HUES48 (cell line): ENCODE results near the gene RAB3C.

Source experiments
- H3K27ac ChIP-seq: one replicate; pipeline ENCODE4 v1.7.0; 2013; ENCODE audit warnings: low read depth, low read length, inconsistent platforms
- H3K27me3 ChIP-seq: 2 replicates; pipeline ENCODE4 v1.6.1; 2013; ENCODE audit warnings: mild to moderate bottlenecking, low read length; ENCODE audit not compliant: control insufficient read depth, insufficient read depth
- H3K36me3 ChIP-seq: 2 replicates; pipeline ENCODE4 v1.6.1; 2013; ENCODE audit warnings: low read length; ENCODE audit not compliant: control insufficient read depth, insufficient read depth
- H3K4me1 ChIP-seq: 2 replicates; pipeline ENCODE4 v1.6.1; 2013; ENCODE audit warnings: mild to moderate bottlenecking, low read length; ENCODE audit not compliant: control insufficient read depth, insufficient read depth
- H3K4me3 ChIP-seq: 2 replicates; pipeline ENCODE4 v1.5.1; 2013; ENCODE audit warnings: mild to moderate bottlenecking, low read depth, low read length
- H3K9ac ChIP-seq: 2 replicates; pipeline ENCODE4 v1.6.1; 2013; ENCODE audit warnings: mild to moderate bottlenecking, low read depth, low read length, moderate library complexity
- H3K9me3 ChIP-seq: 2 replicates; pipeline ENCODE4 v1.6.1; 2013; ENCODE audit warnings: low read length; ENCODE audit not compliant: control insufficient read depth, insufficient read depth

Gene RAB3C

DNA sequence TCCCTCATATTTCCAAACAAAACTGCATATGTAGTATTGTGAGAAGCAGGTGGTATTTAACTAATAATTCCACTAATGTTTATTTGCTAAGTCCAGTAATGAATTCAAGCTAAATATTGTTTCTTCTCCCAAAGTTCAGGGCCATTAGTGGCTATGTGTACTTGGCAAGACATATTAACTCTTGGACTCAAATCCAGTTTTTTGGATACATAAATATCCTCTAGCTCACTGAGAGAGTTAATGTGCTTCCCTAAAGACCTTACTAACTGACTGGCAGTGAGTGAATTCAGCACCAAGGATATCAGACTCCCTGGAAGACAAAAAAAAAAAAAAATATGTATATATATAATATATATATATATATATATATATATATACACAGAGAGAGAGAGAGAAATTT lies 214.1 kb downstream of the RAB3C start:
- Histone ChIP-seq H3K27me3 (no peaks in the 10 kb centered on the region), H3K9me3 (no peaks in the 10 kb centered on the region), H3K4me3 (no peak overlapping the region), H3K36me3 (no peaks in the 10 kb centered on the region), H3K9ac (no peak overlapping the region), H3K27ac (no peak overlapping the region), H3K4me1 (peaks cover 14% of the 10 kb centered on the region; the same call in 1 of the 2 replicates)

DNA sequence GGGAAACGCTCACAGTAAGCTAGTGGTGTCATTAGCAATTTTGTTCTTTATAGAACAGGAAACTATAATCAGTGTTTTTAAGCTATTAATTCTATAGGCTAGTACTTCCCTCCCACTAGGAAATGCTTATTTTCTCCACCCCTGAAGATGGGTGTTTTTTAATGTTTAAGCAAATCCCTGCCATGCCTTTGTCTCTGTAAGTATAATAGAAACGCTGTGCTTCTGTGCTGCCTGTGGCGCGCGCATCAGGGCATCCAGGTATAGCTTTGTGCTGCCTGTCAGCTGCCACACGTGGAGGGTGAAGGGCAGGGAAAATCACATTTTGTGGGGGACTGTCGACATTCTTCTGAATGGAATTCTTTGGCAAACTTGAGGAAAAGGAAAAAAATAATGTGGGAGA lies 217.5 kb downstream of the RAB3C start:
- Histone ChIP-seq H3K9ac (no peak overlapping the region), H3K4me1 (peaks cover 9% of the 10 kb centered on the region; the same call in 1 of the 2 replicates), H3K36me3 (no peaks in the 10 kb centered on the region), H3K27me3 (no peaks in the 10 kb centered on the region), H3K4me3 (no peak overlapping the region), H3K9me3 (no peaks in the 10 kb centered on the region), H3K27ac (no peak overlapping the region)

DNA sequence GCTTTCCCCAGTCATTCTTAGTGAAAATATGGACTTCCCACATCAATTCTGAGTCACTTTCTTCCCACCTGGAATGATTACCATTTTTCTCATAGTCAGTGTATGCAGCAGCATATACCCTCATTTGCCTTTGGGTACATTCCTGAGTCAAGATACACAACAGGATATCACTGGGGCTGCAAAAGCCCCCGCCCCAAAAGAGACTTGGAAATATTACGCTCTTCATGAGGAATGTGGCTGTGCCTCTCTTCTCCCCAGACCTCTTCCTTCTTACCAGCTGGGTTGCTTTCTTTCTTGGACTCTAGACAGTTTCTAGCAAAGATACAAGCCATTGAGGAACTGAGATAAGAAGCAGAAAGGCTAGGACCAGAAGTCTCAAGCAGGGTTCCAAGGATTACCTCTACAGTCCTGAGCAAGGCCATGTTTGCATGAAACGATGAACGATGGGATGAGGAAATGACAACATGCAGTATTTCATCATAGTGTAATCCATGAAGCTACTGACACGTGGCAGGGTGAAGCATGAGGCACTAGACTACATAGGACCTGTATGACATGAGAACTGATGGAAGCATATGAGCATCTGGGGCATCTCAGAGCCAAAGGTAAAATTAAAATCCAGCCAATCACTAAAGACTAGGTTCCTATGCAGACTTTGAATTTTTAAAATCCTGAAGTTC lies 218.1 kb downstream of the RAB3C start:
- Histone ChIP-seq H3K4me3 (no peak overlapping the region), H3K27ac (no peak overlapping the region), H3K4me1 (peaks cover 9% of the 10 kb centered on the region; the same call in 1 of the 2 replicates), H3K36me3 (no peaks in the 10 kb centered on the region), H3K9ac (no peak overlapping the region), H3K27me3 (no peaks in the 10 kb centered on the region), H3K9me3 (no peaks in the 10 kb centered on the region)

DNA sequence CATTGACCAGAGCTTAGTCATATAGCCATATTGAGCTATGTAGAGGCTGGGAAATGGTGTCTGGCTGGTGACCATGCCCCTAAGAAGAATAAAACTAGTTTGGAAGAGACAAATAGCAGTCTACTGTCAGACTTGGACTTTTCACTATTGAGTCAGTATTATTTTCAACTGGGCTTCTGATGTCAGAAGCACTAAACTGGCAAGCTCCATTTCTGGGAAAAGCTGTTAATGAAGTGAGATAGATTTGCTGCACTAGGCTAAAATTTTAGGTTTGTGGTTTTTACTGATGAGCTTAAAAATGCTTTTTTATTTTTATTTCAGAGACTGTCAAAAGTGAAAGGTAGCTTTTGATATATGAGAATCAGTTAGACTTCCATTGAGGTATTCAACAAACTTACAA lies 220.2 kb downstream of the RAB3C start:
- H3K9me3 ChIP-seq = no peaks in the 10 kb centered on the region
- no peak overlapping the region for H3K9ac ChIP-seq
- no peak overlapping the region for H3K27ac ChIP-seq
- no peaks in the 10 kb centered on the region for H3K27me3 ChIP-seq
- no peak overlapping the region for H3K4me3 ChIP-seq
- H3K36me3 ChIP-seq = no peaks in the 10 kb centered on the region
- H3K4me1 ChIP-seq = peaks cover 9% of the 10 kb centered on the region; the same call in 1 of the 2 replicates

DNA sequence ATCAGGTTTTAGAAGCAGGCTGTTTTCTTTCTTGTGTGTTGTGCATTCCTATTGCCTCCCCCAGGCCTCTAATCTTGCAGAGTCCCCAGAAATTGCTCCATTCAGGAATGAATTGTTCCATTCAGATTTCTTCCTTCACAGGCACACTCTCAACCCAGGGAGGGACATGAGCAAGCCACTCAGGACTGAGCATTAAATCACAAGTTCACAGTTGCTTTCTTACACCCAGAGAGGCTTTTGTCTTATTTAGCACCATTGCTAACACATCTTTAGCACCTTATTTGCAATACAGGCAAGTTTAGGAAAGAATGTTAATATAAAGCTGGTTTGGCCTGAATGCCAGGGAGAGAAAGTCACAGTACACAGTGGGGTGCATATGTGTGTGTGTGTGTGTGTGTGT lies 221.4 kb downstream of the RAB3C start:
- H3K9ac ChIP-seq = no peak overlapping the region
- no peaks in the 10 kb centered on the region for H3K27me3 ChIP-seq
- H3K27ac ChIP-seq = no peak overlapping the region
- H3K4me1 ChIP-seq = peaks cover 9% of the 10 kb centered on the region; the same call in 1 of the 2 replicates
- H3K36me3 ChIP-seq = no peaks in the 10 kb centered on the region
- no peaks in the 10 kb centered on the region for H3K9me3 ChIP-seq
- H3K4me3 ChIP-seq = no peak overlapping the region

DNA sequence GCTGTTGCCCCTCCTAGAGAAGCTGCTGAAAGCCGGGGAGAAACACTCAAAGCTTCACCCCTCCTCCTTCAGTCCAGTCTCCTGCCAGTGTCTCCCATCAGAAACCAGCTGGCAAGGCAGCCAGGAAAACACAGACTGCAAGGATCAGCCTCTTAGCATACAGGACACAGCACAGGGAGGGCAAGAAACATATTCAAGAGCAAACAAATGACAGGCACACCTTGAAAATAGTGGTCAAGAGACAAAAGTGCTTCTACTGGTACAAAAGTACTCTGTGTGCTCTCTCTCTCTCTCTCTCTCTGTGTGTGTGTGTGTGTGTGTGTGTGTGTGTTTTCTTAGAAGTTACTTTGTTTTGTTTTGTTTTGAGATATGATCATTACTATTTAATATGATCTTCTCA lies 227.2 kb downstream of the RAB3C start:
- Histone ChIP-seq H3K27me3 (no peaks in the 10 kb centered on the region), H3K4me3 (no peak overlapping the region), H3K27ac (no peak overlapping the region), H3K9ac (no peak overlapping the region), H3K36me3 (no peaks in the 10 kb centered on the region), H3K4me1 (no peaks in the 10 kb centered on the region), H3K9me3 (no peaks in the 10 kb centered on the region)

DNA sequence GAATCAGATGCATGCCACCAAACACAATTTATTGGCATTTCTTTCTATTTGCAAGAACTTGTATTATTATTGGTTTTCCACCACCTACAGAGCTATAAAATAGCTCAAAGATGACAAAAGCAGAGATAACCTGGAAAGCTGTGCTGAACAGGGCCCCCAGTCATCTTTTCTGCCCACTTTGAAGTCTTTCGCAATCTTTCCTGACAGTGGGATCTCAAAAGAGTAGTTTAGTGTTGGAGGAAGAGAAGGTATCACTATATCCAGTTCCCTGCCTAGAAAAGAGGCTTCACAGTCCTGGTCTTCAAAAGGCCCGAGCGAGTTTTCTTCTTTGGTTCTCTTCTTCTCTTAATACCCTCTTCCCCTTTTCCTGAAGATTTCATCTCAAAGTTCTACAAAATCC lies 231.0 kb downstream of the RAB3C start:
- Histone ChIP-seq H3K27me3 (no peaks in the 10 kb centered on the region), H3K4me1 (no peaks in the 10 kb centered on the region), H3K9me3 (no peaks in the 10 kb centered on the region), H3K4me3 (no peak overlapping the region), H3K9ac (no peak overlapping the region), H3K27ac (no peak overlapping the region), H3K36me3 (no peaks in the 10 kb centered on the region)

DNA sequence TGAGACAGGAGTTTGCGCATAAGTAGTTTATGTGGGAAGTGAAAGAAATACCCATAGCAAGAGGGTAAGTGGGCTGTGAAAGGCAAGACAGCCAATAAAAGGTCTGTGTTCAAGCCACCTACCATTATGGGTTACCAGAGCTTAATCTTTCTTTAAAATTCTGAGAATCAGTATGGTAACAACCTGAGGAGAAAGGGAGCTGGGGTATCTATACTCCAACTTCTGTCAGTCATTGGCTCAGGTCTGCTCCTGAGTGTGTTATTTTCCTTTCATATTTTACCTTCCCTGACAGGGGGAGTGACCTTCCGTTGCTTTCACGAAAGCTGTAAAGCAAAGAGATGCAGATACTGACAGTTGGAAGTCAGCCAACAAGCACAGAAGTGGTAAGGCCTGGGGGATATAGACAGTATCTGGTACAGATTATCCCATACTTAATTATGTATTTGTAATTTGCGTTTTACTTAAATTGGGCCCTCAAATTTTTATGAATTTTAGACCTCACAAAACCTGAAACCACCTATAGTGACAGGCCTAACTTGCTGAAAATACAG lies 233.4 kb downstream of the RAB3C start:
- Histone ChIP-seq H3K4me3 (no peak overlapping the region), H3K27ac (no peak overlapping the region), H3K9ac (no peak overlapping the region), H3K36me3 (no peaks in the 10 kb centered on the region), H3K4me1 (no peaks in the 10 kb centered on the region), H3K9me3 (no peaks in the 10 kb centered on the region), H3K27me3 (no peaks in the 10 kb centered on the region)

DNA sequence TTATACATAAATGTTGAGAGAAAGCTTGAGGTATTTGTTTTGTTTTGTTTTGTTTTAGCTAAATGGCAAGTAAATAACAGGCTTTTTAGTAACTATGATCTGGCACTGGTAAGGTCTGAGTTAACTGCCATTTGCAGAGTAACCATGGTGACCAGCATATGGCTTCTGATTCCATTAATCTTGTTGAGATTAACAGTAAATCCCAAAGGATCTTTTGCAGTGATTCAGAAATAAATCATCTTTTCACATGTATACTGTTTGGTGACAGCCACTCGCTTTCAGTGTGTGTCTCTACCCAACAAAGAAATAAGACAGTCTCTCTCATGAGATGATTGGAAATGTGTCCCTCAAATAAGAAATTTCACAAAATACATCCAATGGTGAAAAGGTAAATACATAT lies 235.6 kb downstream of the RAB3C start:
- H3K27ac ChIP-seq = no peak overlapping the region
- no peaks in the 10 kb centered on the region for H3K9me3 ChIP-seq
- H3K36me3 ChIP-seq = no peaks in the 10 kb centered on the region
- H3K4me3 ChIP-seq = no peak overlapping the region
- no peak overlapping the region for H3K9ac ChIP-seq
- H3K27me3 ChIP-seq = no peaks in the 10 kb centered on the region
- no peaks in the 10 kb centered on the region for H3K4me1 ChIP-seq

DNA sequence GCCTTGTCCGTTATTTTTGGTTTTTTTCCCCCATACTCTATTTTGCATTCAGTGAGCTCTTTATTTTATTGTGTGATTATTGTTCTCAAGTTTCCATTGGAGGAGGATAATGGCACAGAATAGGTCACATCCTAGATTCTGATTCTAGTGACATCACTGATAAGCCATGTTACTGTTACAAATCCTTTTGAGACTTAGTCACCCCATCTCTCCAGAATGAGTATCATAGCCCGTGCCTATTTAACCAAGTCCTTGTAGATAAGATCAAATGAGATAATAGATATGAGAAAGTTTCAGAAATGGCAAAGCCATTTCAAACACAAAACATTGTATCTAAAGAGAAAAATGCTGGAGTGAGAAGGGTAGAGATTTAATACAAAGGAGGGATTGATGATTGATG lies 242.6 kb downstream of the RAB3C start:
- no peak overlapping the region for H3K27ac ChIP-seq
- H3K9ac ChIP-seq = no peak overlapping the region
- H3K27me3 ChIP-seq = no peaks in the 10 kb centered on the region
- no peak overlapping the region for H3K4me3 ChIP-seq
- H3K4me1 ChIP-seq = no peaks in the 10 kb centered on the region
- H3K36me3 ChIP-seq = no peaks in the 10 kb centered on the region
- no peaks in the 10 kb centered on the region for H3K9me3 ChIP-seq

DNA sequence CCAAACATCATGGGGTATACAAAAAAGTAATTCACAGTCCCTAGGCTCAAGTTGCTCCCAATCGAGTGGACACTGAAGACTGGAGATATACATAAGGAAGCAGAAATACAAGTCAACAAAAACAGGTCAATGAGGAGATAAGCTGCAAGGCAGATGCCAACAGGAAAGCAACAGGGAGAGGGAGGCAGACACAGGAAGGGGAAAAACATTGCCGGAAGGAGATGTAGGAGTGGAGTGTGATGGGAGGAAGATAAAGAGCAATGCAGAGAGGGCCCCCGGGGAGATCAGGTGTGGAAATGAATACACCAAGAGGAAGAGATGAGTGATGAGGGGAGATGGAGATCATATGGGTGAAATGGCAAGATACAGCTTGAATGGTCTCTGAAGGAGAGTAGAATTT lies 243.0 kb downstream of the RAB3C start:
- H3K36me3 ChIP-seq = no peaks in the 10 kb centered on the region
- H3K4me1 ChIP-seq = no peaks in the 10 kb centered on the region
- H3K27me3 ChIP-seq = no peaks in the 10 kb centered on the region
- H3K9ac ChIP-seq = no peak overlapping the region
- H3K27ac ChIP-seq = no peak overlapping the region
- no peak overlapping the region for H3K4me3 ChIP-seq
- H3K9me3 ChIP-seq = no peaks in the 10 kb centered on the region
